H9 (cell line): Measurements from ENCODE around the gene AKAP11. TPM values are rescaled to one million over a fixed set of nuclear protein-coding genes. Genes with fewer than 3 reads are reported as not detected.

ENCODE experiments used
- DNase-seq: peaks from one replicate; pipeline ENCODE4 v3.0.0-alpha.2; 2017
- H2AFZ ChIP-seq: one replicate; pipeline ENCODE4 v1.6.1; 2013; ENCODE audit warnings: mild to moderate bottlenecking, low read length, control low read depth, moderate library complexity
- H2AK5ac ChIP-seq: 2 replicates; pipeline ENCODE4 v1.6.1; 2013; ENCODE audit warnings: low read length, control low read depth, mixed read lengths; ENCODE audit not compliant: insufficient read length
- H2BK120ac ChIP-seq: one replicate; pipeline ENCODE4 v1.6.1; 2013; ENCODE audit warnings: low read depth, mild to moderate bottlenecking, low read length, control low read depth, inconsistent platforms; ENCODE audit not compliant: poor library complexity, severe bottlenecking
- H2BK12ac ChIP-seq: 2 replicates; pipeline ENCODE4 v1.6.1; 2013; ENCODE audit warnings: low read length, control low read depth, mixed read lengths, low read depth; ENCODE audit not compliant: insufficient read length
- H2BK15ac ChIP-seq: 2 replicates; pipeline ENCODE4 v1.6.1; 2013; ENCODE audit warnings: low read depth, low read length, control low read depth
- H2BK20ac ChIP-seq: one replicate; pipeline ENCODE4 v1.6.1; 2013; ENCODE audit warnings: low read depth, mild to moderate bottlenecking, low read length, control low read depth, inconsistent platforms; ENCODE audit not compliant: poor library complexity, severe bottlenecking
- H2BK5ac ChIP-seq: 2 replicates; pipeline ENCODE4 v1.6.1; 2013; ENCODE audit warnings: low read length, control low read depth, mixed read lengths; ENCODE audit not compliant: insufficient read length
- H3K14ac ChIP-seq: 2 replicates; pipeline ENCODE4 v1.6.1; 2013; ENCODE audit warnings: low read length, control low read depth; ENCODE audit not compliant: insufficient read depth
- H3K18ac ChIP-seq: 2 replicates; pipeline ENCODE4 v1.6.1; 2013; ENCODE audit warnings: low read depth, mild to moderate bottlenecking, mixed read lengths, low read length, control low read depth; ENCODE audit not compliant: insufficient read length
- H3K23ac ChIP-seq: 2 replicates; pipeline ENCODE4 v1.6.1; 2013; ENCODE audit warnings: low read length, control low read depth, mixed read lengths, low read depth; ENCODE audit not compliant: insufficient read length
- H3K23me2 ChIP-seq: 2 replicates; pipeline ENCODE4 v1.6.1; 2013; ENCODE audit warnings: low read depth, mild to moderate bottlenecking, mixed read lengths, low read length, control low read depth; ENCODE audit not compliant: insufficient read length, poor library complexity, severe bottlenecking
- H3K27ac ChIP-seq: 2 replicates; pipeline ENCODE4 v1.5.1; 2013; ENCODE audit warnings: low read length, control low read depth, mixed read lengths, low read depth; ENCODE audit not compliant: insufficient read length
- H3K27me3 ChIP-seq: 2 replicates; pipeline ENCODE4 v1.6.1; 2013; ENCODE audit warnings: low read length, control low read depth, inconsistent platforms; ENCODE audit not compliant: insufficient read depth
- H3K4ac ChIP-seq: 2 replicates; pipeline ENCODE4 v1.6.1; 2013; ENCODE audit warnings: low read depth, mild to moderate bottlenecking, control low read depth, inconsistent platforms, low read length, moderate library complexity
- H3K4me1 ChIP-seq: 2 replicates; pipeline ENCODE4 v1.6.1; 2013; ENCODE audit warnings: low read length, control low read depth, inconsistent platforms; ENCODE audit not compliant: insufficient read depth
- H3K4me2 ChIP-seq: 2 replicates; pipeline ENCODE4 v1.6.1; 2013; ENCODE audit warnings: low read length, control low read depth, mixed read lengths; ENCODE audit not compliant: insufficient read length, insufficient read depth
- H3K56ac ChIP-seq: 2 replicates; pipeline ENCODE4 v1.6.1; 2013; ENCODE audit warnings: low read depth, mild to moderate bottlenecking, mixed read lengths, low read length, control low read depth; ENCODE audit not compliant: insufficient read length
- H3K79me1 ChIP-seq: 2 replicates; pipeline ENCODE4 v1.6.1; 2013; ENCODE audit warnings: low read depth, mild to moderate bottlenecking, moderate library complexity, low read length, control low read depth, inconsistent platforms; ENCODE audit not compliant: insufficient read depth, poor library complexity, severe bottlenecking
- H3K79me2 ChIP-seq: 2 replicates; pipeline ENCODE4 v1.6.1; 2013; ENCODE audit warnings: low read length, control low read depth, inconsistent platforms; ENCODE audit not compliant: insufficient read depth
- H3K9ac ChIP-seq: 2 replicates; pipeline ENCODE4 v1.6.1; 2013; ENCODE audit warnings: low read length, control low read depth, mixed read lengths; ENCODE audit not compliant: insufficient read length; ENCODE audit errors: extremely low read depth
- H3K9me3 ChIP-seq: one replicate; pipeline ENCODE4 v1.6.1; 2013; ENCODE audit warnings: low read depth, low read length, inconsistent platforms; ENCODE audit not compliant: control insufficient read depth
- H3T11ph ChIP-seq: one replicate; pipeline ENCODE4 v1.6.1; 2013; ENCODE audit warnings: mild to moderate bottlenecking, low read length, control low read depth, inconsistent platforms
- H4K20me1 ChIP-seq: one replicate; pipeline ENCODE4 v1.6.1; 2013; ENCODE audit not compliant: control insufficient read depth, insufficient read length, insufficient read depth
- H4K5ac ChIP-seq: 2 replicates; pipeline ENCODE4 v1.6.1; 2013; ENCODE audit warnings: low read depth, mild to moderate bottlenecking, mixed read lengths, low read length, control low read depth; ENCODE audit not compliant: insufficient read length
- H4K8ac ChIP-seq: replicated peaks from 2 replicates; pipeline ENCODE4 v1.6.1; 2013; ENCODE audit warnings: low read length, control low read depth, mixed read lengths, low read depth; ENCODE audit not compliant: insufficient read length
- H4K91ac ChIP-seq: 2 replicates; pipeline ENCODE4 v1.6.1; 2013; ENCODE audit warnings: low read depth, mild to moderate bottlenecking, moderate library complexity, mixed read lengths, low read length, control low read depth; ENCODE audit not compliant: insufficient read length
- H3K27ac Mint-ChIP-seq, 3 experiments: 2 replicates in 2 of 3; 3 replicates in 1 of 3; pipeline ENCODE4 v1.8.0; 2020 to 2021; ENCODE audit warnings: mixed read lengths in 3 of 3, mild to moderate bottlenecking in 1 of 3, moderate library complexity in 1 of 3
- H3K27me3 Mint-ChIP-seq: 2 replicates; pipeline ENCODE4 v1.8.0; 2021; ENCODE audit warnings: low read depth, mild to moderate bottlenecking, moderate library complexity, mixed read lengths
- H3K36me3 Mint-ChIP-seq, 3 experiments: 2 replicates in 2 of 3; 3 replicates in 1 of 3; pipeline ENCODE4 v1.8.0; 2020 to 2021; ENCODE audit warnings: low read depth in 3 of 3, mixed read lengths in 3 of 3; ENCODE audit not compliant: insufficient read depth in 1 of 3
- H3K4me1 Mint-ChIP-seq, 2 experiments: 2 replicates each; pipeline ENCODE4 v1.8.0; 2020; ENCODE audit warnings: mixed read lengths in 2 of 2
- H3K4me3 Mint-ChIP-seq, 2 experiments: 2 replicates in 1 of 2; 3 replicates in 1 of 2; pipeline ENCODE4 v1.8.0; 2020 to 2021; ENCODE audit warnings: mild to moderate bottlenecking in 2 of 2, mixed read lengths in 2 of 2, moderate library complexity in 1 of 2
- H3K9me3 Mint-ChIP-seq, 2 experiments: 2 replicates in 1 of 2; 3 replicates in 1 of 2; pipeline ENCODE4 v1.8.0; 2020; ENCODE audit warnings: mild to moderate bottlenecking in 2 of 2, mixed read lengths in 2 of 2, moderate library complexity in 1 of 2
- CTCF ChIP-seq: fragments of 200-600 bp; sonication (generic); conservative IDR thresholded peaks from 3 replicates; pipeline ENCODE4 v1.8.0; 2021; ENCODE audit warnings: antibody characterized with exemption, mild to moderate bottlenecking
- WGBS: extraction: QIAGEN DNeasy Blood & Tissue Kit; methylation state at CpG from one replicate; pipeline ENCODE4 v1.1.7; 2013; ENCODE audit warnings: missing lambda C conversion rate, low lambda C conversion rate, mixed read lengths; ENCODE audit not compliant: insufficient read length; ENCODE audit errors: extremely low coverage; 5-methylcytosine and 5-hydroxymethylcytosine counted together
- total RNA-seq: library from RNA; stranded (reverse); gene quantifications from 2 replicates; pipeline ENCODE4 v1.2.1, GENCODE V29; 2021

AKAP11 gene
- total RNA-seq, 1 experiment from 2014 or later = 20.5 TPM

GRCh38 chr13:42320375-42320787, 48.4 kb downstream of the AKAP11 start:
- peak overlapping the region in 1 of 2 experiments; percentile 68; a peak in 3 of 5 replicates for H3K4me3 Mint-ChIP-seq
- no peak overlapping the region for H2BK15ac ChIP-seq
- no peak overlapping the region for H3K9ac ChIP-seq
- H3K27me3 ChIP-seq = no peaks in the 10 kb centered on the region
- H3K27ac ChIP-seq = no peak overlapping the region
- DNase-seq = no peak
- H2BK20ac ChIP-seq = no peak overlapping the region
- H2BK5ac ChIP-seq = no peak overlapping the region
- H3K4me2 ChIP-seq = peak overlapping the region; percentile 44
- H3K27ac Mint-ChIP-seq = peak overlapping the region; percentile 26 to 91 (median 89); a peak in 6 of 7 replicates
- no peak for TF ChIP-seq CTCF
- H3K79me2 ChIP-seq = no peaks in the 10 kb centered on the region
- no peak overlapping the region for H3K4ac ChIP-seq
- H3K9me3 Mint-ChIP-seq = no peaks in the 10 kb centered on the region
- WGBS = no CpG with 5 or more reads among the region's 4 CpGs
- H2BK12ac ChIP-seq = no peak overlapping the region
- H3K4me1 Mint-ChIP-seq = peaks cover 15 to 25% of the 10 kb centered on the region in 2 experiments
- H4K91ac ChIP-seq = no peak overlapping the region
- H3K4me1 ChIP-seq = peaks cover 3% of the 10 kb centered on the region; the same call in 1 of the 2 replicates
- no peaks in the 10 kb centered on the region for H4K20me1 ChIP-seq
- no peak overlapping the region for H4K8ac ChIP-seq
- H3K18ac ChIP-seq = no peak overlapping the region
- no peaks in the 10 kb centered on the region for H3K23me2 ChIP-seq
- H3K27me3 Mint-ChIP-seq = no peaks in the 10 kb centered on the region
- H3K14ac ChIP-seq = no peak overlapping the region
- no peak overlapping the region for H3K23ac ChIP-seq
- H2AFZ ChIP-seq = no peak overlapping the region
- no peak overlapping the region for H3T11ph ChIP-seq
- H4K5ac ChIP-seq = no peak overlapping the region
- H3K79me1 ChIP-seq = no peaks in the 10 kb centered on the region
- no peak overlapping the region for H2BK120ac ChIP-seq
- no peak overlapping the region for H3K56ac ChIP-seq
- H2AK5ac ChIP-seq = no peak overlapping the region
- peaks cover 0 to 4% (median 0%) of the 10 kb centered on the region in 3 experiments; a peak in 2 of 7 replicates for H3K36me3 Mint-ChIP-seq
- no peaks in the 10 kb centered on the region for H3K9me3 ChIP-seq
